ENCODE data around the gene TAF12. TPM values are rescaled to one million over a fixed set of nuclear protein-coding genes. Genes with fewer than 3 reads are reported as not detected.

TAF12 gene, protein sequence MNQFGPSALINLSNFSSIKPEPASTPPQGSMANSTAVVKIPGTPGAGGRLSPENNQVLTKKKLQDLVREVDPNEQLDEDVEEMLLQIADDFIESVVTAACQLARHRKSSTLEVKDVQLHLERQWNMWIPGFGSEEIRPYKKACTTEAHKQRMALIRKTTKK
- 34.2 and 34.8 TPM in 2 replicates for total RNA-seq

GRCh38 chr1:28642847-28643635, at the start of gene TAF12:
Gene TAF12, minus strand, starts transcription at chr1:28643067. Its CDS starts 20,986 bp downstream, at chr1:28622081.

GRCh38 chr1:28668191-28668955, 25.5 kb upstream of the TAF12 start, which contains the start of gene GMEB1:
Gene GMEB1, plus strand, starts transcription at chr1:28668784. Its CDS starts 14,829 bp downstream, at chr1:28683613.

GRCh38 chr1:28648474-28649198, 5.8 kb upstream of the TAF12 start, which contains the start of gene RNU11:
Gene RNU11, plus strand, starts transcription at chr1:28648600.

GRCh38 chr1:28591708-28592320, 51.1 kb downstream of the TAF12 start, which contains the start of gene RAB42:
Gene RAB42, plus strand, starts transcription at chr1:28592265. Its CDS starts 247 bp downstream, at chr1:28592512.

Other genes starting within 250 kb of the TAF12 start
- gene RCC1, start 137.0 kb downstream of the TAF12 start, total RNA-seq: 45.9 and 47.2 TPM in 2 replicates
- gene TRNAU1AP, start 90.0 kb downstream of the TAF12 start, total RNA-seq: 19.2 and 21.0 TPM in 2 replicates
- gene RAB42, start 50.8 kb downstream of the TAF12 start, total RNA-seq: 2.2 and 5.7 TPM in 2 replicates
- not detected in 2 replicates for gene RNU11, start 5.5 kb upstream of the TAF12 start, total RNA-seq
- 8.4 and 10.2 TPM in 2 replicates for gene GMEB1, start 25.7 kb upstream of the TAF12 start, total RNA-seq
- 46.5 and 48.9 TPM in 2 replicates for gene YTHDF2, start 93.9 kb upstream of the TAF12 start, total RNA-seq
- under 0.01 and 0.13 TPM in 2 replicates for gene OPRD1, start 169.1 kb upstream of the TAF12 start, total RNA-seq

Data from smooth muscle cell of the pulmonary artery (primary cell).